ENCODE data around the gene PFKM.
A peak's percentile ranks its signal among the peaks of the same experiment; 100 is the strongest.

PFKM gene

DNA sequence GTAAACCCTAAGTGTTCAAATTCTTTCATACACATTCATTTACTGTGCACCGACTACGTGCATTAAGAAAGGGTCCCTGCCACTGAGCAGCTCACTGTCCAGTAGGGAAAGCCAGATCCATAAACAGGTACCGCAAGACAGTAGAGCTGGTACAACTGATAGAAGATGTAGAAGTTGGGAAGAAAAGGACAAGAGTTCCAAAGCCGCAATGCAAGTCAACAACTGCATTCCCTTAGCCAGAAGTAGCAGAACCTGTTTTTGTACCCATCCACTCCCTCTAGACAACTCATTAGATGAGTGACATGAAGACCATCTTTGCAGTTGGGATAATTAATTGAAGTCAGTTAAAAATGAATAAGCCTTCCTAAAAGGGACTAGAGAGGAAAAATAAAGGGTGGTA, 14.6 kb upstream of the PFKM start:
- TF ChIP-seq TAF1 (IDR thresholded peaks at IDR 0.05; ENCODE audit: borderline replicate concordance, insufficient read depth, low read length): no peak
- TF ChIP-seq POLR2AphosphoS5 (IDR thresholded peaks at IDR 0.05; ENCODE audit: low read depth, low read length): no peak
- TF ChIP-seq, protein P1, sequence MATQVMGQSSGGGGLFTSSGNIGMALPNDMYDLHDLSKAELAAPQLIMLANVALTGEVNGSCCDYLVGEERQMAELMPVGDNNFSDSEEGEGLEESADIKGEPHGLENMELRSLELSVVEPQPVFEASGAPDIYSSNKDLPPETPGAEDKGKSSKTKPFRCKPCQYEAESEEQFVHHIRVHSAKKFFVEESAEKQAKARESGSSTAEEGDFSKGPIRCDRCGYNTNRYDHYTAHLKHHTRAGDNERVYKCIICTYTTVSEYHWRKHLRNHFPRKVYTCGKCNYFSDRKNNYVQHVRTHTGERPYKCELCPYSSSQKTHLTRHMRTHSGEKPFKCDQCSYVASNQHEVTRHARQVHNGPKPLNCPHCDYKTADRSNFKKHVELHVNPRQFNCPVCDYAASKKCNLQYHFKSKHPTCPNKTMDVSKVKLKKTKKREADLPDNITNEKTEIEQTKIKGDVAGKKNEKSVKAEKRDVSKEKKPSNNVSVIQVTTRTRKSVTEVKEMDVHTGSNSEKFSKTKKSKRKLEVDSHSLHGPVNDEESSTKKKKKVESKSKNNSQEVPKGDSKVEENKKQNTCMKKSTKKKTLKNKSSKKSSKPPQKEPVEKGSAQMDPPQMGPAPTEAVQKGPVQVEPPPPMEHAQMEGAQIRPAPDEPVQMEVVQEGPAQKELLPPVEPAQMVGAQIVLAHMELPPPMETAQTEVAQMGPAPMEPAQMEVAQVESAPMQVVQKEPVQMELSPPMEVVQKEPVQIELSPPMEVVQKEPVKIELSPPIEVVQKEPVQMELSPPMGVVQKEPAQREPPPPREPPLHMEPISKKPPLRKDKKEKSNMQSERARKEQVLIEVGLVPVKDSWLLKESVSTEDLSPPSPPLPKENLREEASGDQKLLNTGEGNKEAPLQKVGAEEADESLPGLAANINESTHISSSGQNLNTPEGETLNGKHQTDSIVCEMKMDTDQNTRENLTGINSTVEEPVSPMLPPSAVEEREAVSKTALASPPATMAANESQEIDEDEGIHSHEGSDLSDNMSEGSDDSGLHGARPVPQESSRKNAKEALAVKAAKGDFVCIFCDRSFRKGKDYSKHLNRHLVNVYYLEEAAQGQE (IDR thresholded peaks at IDR 0.05; ENCODE audit: insufficient read depth in 1 of 2, low read depth in 2 of 2, low read length in 2 of 2): no peak
- TF ChIP-seq SIN3A (IDR thresholded peaks at IDR 0.05; ENCODE audit: borderline replicate concordance, insufficient read depth, low read length): no peak
- TF ChIP-seq FOXP2 (optimal IDR thresholded peaks at IDR 0.05; ENCODE audit: borderline replicate concordance, extremely low read depth, extremely low read length, insufficient read depth): no peak

DNA sequence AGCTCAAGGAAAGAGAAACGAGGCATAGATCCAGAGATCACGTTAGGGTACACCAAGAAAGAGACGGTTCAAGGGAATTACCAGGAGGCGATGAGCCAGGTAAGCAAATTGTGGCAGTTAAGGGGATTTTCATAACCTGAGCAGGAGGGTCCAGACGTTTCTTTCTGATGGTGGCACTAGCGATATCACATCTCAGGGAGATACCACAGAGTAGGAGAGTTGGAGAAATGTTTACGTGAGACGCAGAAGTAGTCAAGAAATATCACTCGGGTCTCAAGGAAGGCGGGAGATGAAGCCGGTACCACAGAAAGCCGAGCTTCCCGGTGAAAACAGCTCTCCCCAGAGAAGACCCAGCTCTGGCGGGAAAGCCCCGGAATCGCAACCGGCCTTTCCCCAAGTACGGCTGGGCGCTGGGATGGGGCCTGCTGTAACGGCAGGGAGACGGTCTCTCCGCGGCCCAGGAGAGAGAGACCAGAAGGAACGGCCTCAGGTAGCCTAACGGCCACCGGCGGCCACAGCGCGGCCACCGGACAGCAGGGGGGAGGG, 13.8 kb upstream of the PFKM start:
- TF ChIP-seq POLR2AphosphoS5 (IDR thresholded peaks at IDR 0.05; ENCODE audit: low read depth, low read length) (0 out of 2 replicates have a peak, but pooled peaks have one; percentile 51), TAF1 (IDR thresholded peaks at IDR 0.05; ENCODE audit: borderline replicate concordance, insufficient read depth, low read length) (no peak), SIN3A (IDR thresholded peaks at IDR 0.05; ENCODE audit: borderline replicate concordance, insufficient read depth, low read length) (0 out of 2 replicates have a peak, but pooled peaks have one; percentile 13)
- TF ChIP-seq, protein P1 (IDR thresholded peaks at IDR 0.05; ENCODE audit: insufficient read depth in 1 of 2, low read depth in 2 of 2, low read length in 2 of 2): no peak

DNA sequence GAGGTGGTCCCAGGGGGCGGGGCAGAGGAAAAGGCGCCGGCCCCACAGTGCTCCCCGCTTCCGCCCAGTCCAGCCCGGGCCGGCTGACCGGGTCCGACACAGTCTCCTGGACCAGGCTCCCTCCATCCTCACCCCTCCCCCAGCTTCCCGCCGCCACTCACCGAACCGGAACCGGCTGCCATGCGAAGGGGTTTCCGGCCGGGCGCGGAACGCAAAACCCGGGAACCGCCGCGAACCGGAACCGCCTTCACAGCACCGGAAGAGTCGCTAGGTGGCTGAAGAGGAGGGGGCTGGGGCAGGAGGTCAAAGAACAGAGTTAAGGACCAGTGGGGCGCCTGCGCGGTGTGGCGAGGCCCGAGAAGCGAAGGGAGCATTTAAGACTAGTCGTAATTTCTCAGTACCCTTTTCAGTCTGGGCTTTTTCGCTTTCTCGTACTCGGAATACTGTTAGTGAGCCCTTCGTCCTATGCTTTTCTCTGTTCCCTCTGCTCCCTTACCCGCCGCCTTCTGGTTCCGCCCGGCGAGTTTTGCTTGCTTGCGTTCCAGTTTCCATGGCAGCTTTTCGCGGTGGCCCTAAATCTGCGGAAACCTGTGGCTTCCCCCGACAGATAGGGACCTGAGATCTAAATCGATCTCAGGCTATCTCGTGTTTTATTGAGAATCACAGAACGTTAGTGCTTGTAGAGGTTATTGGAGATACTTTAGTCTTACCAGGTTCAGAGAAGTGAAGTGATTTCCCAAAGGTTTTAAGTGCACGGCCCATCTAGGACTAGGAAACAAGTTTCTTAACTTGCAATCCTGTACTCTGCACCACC, 13.1 kb upstream of the PFKM start, which contains the start of gene SENP1:
Gene SENP1 (minus strand): TSS at position 213 of the 814 bp plus-strand sequence. CDS start 4,607 bp downstream, outside the sequence.
- TF ChIP-seq TAF1 (IDR thresholded peaks at IDR 0.05; ENCODE audit: borderline replicate concordance, insufficient read depth, low read length) (peak; percentile 74; the same call in 1 of the 2 replicates), SIN3A (IDR thresholded peaks at IDR 0.05; ENCODE audit: borderline replicate concordance, insufficient read depth, low read length) (peak; percentile 13; the same call in 1 of the 2 replicates), FOXP2 (optimal IDR thresholded peaks at IDR 0.05; ENCODE audit: borderline replicate concordance, extremely low read depth, extremely low read length, insufficient read depth) (peak; percentile 50), POLR2AphosphoS5 (IDR thresholded peaks at IDR 0.05; ENCODE audit: low read depth, low read length) (peak; percentile 73; the same call in 1 of the 2 replicates)
- TF ChIP-seq, protein P1 (IDR thresholded peaks at IDR 0.05; ENCODE audit: insufficient read depth in 1 of 2, low read depth in 2 of 2, low read length in 2 of 2): peak in 1 of 2 experiments; percentile 6; a peak in 1 of 4 replicates

DNA sequence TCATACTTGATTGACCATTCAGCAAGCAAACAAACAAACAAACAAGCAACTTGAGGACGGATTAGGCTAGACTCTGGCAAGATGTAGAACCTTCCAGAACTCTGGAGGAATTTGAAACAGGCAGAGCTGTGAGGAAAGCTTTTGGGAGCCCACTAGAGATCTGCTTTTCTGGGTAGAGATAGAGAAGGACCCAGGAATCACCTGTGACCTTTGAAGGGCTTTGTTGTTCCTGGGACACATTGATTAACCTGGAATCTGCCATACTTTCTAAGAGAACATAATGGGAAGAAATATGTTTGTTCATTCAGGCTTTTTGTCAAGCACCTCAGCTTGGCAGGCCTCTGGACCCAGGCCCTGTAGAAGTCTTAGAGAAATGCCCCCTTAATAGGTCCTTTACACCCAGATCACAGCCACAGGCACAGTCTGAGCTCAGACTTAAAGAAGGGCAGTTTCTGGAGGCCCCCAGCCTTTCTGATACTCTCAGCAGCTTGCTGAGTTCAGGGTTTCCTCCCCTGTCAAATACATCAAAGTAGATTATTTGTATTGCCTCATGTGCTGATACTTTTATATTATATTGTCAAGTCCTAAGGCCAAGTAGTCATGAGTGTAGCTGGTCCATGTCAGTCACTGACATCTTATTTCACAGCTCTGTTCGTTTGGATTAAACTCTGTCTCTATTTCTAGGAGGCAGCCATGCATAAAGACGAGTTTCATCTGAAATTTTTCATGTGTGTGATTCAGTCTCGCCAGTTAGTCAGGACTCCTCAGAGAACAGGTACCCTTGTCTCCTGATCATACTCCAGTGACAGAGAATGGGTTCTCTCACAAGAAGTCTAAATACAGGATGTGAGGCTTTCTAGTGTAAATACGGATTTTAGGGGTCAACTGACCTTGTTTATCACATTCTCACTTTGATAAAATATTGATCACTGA, 12.2 kb upstream of the PFKM start:
- TF ChIP-seq, protein P1 (IDR thresholded peaks at IDR 0.05; ENCODE audit: insufficient read depth in 1 of 2, low read depth in 2 of 2, low read length in 2 of 2): no peak
- TF ChIP-seq TAF1 (IDR thresholded peaks at IDR 0.05; ENCODE audit: borderline replicate concordance, insufficient read depth, low read length): no peak
- no peak for TF ChIP-seq SIN3A (IDR thresholded peaks at IDR 0.05; ENCODE audit: borderline replicate concordance, insufficient read depth, low read length)
- no peak for TF ChIP-seq FOXP2 (optimal IDR thresholded peaks at IDR 0.05; ENCODE audit: borderline replicate concordance, extremely low read depth, extremely low read length, insufficient read depth)
- no peak for TF ChIP-seq POLR2AphosphoS5 (IDR thresholded peaks at IDR 0.05; ENCODE audit: low read depth, low read length)

Measured in PFSK-1 (cell line).